ENCODE measurements around the gene PERCC1.
"Not testable (repeated sequence)": the region's sequence is repeated elsewhere in the genome, so short reads cannot be mapped to it uniquely, and the experiment has no call there.

DNA sequence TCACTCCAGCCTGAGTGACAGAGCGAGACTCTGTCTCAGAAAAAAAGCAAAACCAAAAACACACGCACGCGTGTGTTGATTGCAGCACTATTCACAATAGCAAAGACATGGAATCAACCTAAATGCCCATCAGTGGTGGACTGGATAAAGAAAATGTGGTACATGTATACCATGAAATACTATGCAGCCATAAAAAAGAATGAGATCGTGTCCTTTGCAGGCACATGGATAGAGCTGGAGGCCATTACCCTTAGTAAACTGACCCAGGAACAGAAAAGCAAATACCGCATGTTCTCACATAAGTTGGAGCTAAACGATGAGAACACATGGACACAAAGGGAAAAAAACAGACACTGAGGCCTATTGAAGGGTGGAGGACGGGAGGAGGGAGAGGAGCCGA, 48.1 kb downstream of the PERCC1 start:
- TF ChIP-seq, protein P1, sequence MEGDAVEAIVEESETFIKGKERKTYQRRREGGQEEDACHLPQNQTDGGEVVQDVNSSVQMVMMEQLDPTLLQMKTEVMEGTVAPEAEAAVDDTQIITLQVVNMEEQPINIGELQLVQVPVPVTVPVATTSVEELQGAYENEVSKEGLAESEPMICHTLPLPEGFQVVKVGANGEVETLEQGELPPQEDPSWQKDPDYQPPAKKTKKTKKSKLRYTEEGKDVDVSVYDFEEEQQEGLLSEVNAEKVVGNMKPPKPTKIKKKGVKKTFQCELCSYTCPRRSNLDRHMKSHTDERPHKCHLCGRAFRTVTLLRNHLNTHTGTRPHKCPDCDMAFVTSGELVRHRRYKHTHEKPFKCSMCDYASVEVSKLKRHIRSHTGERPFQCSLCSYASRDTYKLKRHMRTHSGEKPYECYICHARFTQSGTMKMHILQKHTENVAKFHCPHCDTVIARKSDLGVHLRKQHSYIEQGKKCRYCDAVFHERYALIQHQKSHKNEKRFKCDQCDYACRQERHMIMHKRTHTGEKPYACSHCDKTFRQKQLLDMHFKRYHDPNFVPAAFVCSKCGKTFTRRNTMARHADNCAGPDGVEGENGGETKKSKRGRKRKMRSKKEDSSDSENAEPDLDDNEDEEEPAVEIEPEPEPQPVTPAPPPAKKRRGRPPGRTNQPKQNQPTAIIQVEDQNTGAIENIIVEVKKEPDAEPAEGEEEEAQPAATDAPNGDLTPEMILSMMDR (conservative IDR thresholded peaks at IDR 0.05 in 1 of 2, IDR thresholded peaks at IDR 0.05 in 1 of 2; ENCODE audit: low read depth in 1 of 2, low read length in 2 of 2): not testable (repeated sequence)
- not testable (repeated sequence) for TF ChIP-seq EZH2 (IDR thresholded peaks at IDR 0.05; ENCODE audit: low read length, missing control alignments)
